KG1 (cell line): ENCODE data around the gene MDH2.
A peak's percentile ranks its signal among the peaks of the same experiment; 100 is the strongest.
"Not testable (repeated sequence)": the region's sequence is repeated elsewhere in the genome, so short reads cannot be mapped to it uniquely, and the experiment has no call there.

Experiments used
- DNase-seq: peaks from one replicate; lab custom pipeline; 2025; lab: John Stamatoyannopoulos, UW

Gene MDH2

GRCh38 chr7:76048668-76048988 lies 722 bp downstream of the MDH2 start:
- DNase-seq = peak; percentile 7

GRCh38 chr7:76049295-76049694 lies 1.4 kb downstream of the MDH2 start:
- DNase-seq = no peak

GRCh38 chr7:76050545-76050944 lies 2.6 kb downstream of the MDH2 start:
- no peak for DNase-seq

DNA sequence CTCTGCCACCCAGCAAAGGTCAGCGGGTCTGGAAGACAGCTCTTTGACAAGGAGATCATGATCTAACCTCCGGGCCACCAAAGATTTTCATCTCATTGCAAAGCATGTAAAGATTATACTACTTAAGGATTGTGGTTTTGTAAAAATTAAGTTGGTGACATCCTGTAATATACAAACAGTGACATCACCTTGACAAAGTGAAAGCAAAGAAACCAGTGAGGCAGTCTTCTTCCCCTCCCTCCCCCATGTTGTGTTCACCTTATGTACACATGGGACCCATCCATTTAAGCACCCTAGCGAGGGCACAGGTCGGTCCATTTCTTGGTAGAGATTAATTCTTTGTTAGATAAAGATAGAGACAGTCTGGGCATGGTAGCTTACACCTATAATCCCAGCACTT lies 3.9 kb downstream of the MDH2 start:
- no peak for DNase-seq

- not testable (repeated sequence) for DNase-seq
Measured at GRCh38 chr7:76052681-76053080, 4.8 kb downstream of the MDH2 start.

DNA sequence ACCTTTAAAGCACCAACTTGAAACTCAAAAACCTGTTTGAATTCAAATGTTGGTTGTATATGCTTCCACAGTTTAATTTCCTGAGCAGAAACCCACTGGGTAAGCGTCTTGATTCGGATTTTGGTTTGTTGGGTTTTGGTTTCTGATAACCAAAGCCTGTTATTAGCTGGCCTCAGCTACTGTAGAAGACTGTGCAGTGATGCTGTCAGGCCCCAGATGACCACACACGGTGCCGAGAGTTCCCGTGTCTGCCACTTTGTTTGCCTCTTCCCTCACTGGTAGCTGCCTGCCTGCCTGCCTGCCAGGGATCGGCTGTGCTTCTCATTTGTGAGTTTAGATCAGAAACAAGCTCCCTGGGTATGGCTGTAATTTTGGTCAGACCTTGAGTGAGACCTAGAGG lies 5.6 kb downstream of the MDH2 start:
- DNase-seq = no peak

- DNase-seq = no peak
Measured at GRCh38 chr7:76054123-76055120, 6.5 kb downstream of the MDH2 start.

- DNase-seq = no peak
Measured at GRCh38 chr7:76056241-76056640, 8.3 kb downstream of the MDH2 start.

- DNase-seq = no peak
Measured at GRCh38 chr7:76057103-76057812, 9.4 kb downstream of the MDH2 start.

DNA sequence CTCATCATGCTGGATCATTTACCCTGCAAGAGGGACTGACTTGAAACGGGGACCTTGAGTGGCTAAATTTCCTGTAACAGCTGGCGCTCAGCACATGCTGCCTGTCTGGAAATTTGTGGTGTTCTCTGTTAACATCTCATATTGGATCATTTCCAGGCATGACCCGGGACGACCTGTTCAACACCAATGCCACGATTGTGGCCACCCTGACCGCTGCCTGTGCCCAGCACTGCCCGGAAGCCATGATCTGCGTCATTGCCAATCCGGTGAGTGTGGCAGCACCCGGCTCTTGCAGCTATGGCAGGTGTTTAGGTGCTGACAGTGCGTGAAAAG lies 9.9 kb downstream of the MDH2 start:
- no peak for DNase-seq

DNA sequence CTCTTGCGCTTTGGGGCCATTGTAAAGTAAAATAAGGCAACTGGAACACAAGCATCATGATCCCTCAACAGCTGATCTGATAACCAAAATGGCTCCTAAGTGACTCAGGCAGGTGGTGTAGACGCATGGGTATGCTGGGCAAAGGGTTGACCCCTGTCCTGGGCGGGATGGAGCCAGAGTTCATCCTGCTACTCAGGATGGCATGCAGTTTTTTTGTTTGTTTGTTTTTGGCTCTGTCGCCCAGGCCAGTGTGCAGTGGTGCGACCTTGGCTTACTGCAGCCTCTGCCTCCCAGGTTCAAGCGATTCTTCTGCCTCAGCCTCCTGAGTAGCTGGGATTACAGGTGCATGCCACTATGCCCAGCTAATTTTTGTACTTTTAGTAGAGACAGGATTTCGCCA lies 10.8 kb downstream of the MDH2 start:
- not testable (repeated sequence) for DNase-seq

DNA sequence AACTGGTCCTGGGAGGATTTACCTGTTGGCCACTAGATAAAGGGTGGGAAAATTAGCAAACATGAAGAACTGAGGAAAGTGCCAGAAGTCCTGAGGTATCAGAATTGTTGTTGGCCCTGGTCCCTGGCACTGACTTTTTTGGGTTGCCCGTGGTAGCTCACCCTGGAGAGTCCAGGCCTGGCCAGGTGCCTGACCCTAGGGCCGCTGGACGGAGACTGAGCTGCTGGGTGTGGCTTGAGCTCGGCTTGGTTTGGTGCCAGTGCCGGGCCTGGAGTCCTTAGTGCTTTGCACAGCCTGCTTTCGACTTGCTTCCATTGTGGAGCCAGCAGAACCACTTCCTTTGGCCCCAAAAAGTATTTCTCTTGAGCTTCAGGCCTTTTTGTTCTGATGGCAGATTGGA lies 12.9 kb downstream of the MDH2 start:
- DNase-seq = no peak

- no peak for DNase-seq
Measured at GRCh38 chr7:76062254-76062653, 14.3 kb downstream of the MDH2 start.

- no peak for DNase-seq
Measured at GRCh38 chr7:76063114-76063513, 15.2 kb downstream of the MDH2 start.

DNA sequence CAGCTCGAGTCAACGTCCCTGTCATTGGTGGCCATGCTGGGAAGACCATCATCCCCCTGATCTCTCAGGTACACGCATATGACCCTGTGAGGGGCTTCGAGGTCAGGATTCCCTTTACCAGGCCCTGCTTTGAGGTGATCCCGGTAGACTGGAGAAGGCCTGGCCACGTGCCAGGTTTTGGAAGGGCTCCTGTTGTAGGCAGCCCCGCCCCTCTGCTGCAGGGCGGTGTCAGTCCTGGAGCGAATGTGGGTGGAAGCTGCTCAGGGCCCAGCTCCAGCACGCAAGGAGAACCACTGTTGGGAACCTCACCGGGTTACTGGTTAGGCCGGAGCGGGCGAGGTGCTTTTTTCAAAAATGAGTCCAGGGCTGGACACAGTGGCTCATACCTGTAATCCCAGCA lies 15.6 kb downstream of the MDH2 start:
- DNase-seq = no peak

DNA sequence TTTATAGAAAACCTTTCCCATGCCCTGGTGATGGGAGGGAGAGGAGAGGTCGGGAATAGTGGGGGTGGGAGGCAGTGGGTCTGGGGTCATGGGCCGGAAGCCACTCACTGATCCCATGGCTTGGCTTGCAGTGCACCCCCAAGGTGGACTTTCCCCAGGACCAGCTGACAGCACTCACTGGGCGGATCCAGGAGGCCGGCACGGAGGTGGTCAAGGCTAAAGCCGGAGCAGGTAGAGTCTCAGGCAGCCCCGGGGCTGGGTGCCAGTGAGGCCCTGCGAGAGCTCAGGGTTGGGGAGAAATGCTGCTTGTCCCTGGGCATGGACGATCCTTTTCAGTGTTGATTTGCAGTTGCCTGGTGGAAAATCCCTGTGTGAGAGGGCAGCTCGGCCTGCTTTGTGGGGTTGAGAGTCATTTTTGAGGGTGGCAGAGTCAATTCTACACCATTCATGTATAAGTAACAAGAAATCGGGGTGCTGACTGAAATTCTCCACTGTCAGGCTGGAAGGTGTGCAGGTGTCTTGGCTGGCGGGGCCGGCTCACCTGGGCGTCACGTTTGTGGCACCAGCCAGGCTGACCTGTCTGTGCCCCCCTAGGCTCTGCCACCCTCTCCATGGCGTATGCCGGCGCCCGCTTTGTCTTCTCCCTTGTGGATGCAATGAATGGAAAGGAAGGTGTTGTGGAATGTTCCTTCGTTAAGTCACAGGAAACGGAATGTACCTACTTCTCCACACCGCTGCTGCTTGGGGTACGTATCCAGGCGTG lies 16.5 kb downstream of the MDH2 start:
- no peak for DNase-seq

DNA sequence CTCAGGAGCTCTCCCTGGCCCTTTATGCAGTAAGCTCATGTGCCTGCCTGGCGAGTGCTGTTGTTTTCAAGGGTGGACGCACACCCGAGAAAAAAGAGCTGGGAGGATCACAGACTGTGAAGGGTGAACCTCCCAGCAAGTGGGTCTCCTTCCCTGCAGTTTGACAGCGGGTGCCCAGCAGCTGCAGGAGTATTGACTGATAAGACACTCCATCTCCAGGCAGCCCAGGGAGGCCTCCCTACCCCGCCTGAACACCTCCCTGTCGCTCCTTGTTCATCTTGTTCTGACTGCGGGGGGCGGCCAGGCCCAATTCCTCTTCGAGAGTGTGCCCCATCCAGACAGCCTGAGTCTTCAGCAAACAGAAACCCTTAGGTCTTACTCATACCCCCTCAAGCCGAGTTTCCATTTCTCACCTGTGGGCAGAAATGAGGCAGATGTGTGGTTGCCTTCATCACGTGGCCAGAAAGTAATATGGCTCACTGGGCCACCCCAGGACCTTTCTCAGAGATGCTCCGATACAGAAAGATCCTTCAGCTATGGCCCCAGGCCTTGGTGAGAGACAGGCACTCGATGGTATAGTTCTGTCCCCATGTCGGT lies 17.2 kb downstream of the MDH2 start:
- DNase-seq = no peak

GRCh38 chr7:76066716-76067503 lies 19.0 kb downstream of the MDH2 start:
- DNase-seq = no peak

DNA sequence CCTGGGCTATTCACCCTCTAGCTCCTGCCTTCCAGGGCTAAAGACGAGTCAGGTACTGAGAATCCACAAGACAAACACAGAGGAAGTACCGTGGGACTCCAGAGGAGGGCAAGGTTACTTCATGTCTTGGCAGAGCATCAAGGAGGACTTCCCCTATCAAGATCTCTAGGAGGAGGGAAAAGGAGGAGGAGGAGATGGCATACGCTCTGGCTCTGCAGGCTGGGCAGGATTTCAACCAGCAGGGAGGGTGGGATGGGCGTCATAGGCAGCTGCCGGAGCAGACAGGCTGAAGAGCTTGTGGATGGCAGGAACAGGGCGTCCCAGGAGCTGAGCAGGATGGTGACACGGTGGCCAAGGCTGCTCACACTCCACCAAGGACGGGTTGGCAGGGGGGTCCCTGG lies 21.3 kb downstream of the MDH2 start:
- DNase-seq = no peak

DNA sequence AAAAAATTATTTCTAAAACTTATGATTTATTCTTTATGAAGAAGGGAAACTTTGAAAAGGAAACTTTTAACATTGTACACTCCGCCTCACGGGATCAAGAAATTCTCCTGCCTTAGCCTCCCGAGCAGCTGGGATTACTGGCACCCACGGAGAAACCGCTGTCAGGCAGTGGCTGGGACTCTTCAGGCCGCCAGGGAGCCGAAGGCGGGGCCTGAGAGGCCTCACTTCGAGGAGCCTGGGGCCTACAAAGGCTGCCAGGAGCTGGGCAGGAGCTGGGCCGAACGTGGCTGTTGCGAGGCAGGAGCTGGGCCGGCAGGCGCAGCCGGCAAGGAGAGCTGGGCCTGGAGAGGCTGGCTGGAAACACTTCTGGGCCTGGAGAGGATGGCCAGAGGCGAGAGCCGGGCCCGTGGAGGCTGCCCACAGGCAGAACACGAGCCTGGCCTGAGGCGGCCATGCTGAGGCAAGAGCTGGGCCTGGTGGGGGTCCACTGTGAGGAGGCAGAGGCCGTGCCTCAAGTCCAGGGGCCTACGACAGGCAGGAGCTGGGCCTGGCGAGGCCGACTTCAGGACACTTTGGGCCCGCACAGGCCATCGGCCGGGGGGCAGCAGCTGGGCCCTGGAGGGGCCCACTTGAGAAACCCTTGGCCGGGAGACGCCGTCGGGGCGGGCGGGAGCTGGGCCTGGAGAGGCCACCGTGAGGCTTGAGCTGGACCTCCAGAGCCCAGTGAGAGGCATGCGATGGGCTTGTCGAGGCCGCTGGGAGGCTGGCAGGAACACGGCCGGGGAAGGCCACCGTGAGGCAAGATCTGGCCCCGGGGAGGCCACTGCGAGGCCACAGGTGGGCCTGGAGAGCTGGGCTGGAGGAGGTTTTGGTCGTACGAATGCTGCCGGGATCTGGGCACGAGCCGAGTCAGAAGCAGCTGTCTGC lies 23.7 kb downstream of the MDH2 start:
- no peak for DNase-seq
